ENCODE results near the gene CBR3. TPM values are rescaled to one million over a fixed set of nuclear protein-coding genes. Genes with fewer than 3 reads are reported as not detected.
A peak's percentile ranks its signal among the peaks of the same experiment; 100 is the strongest.

The CBR3 gene
- total and polyA plus RNA-seq, 4 donors: 13.0 to 30.4 (median 15.9) TPM

DNA sequence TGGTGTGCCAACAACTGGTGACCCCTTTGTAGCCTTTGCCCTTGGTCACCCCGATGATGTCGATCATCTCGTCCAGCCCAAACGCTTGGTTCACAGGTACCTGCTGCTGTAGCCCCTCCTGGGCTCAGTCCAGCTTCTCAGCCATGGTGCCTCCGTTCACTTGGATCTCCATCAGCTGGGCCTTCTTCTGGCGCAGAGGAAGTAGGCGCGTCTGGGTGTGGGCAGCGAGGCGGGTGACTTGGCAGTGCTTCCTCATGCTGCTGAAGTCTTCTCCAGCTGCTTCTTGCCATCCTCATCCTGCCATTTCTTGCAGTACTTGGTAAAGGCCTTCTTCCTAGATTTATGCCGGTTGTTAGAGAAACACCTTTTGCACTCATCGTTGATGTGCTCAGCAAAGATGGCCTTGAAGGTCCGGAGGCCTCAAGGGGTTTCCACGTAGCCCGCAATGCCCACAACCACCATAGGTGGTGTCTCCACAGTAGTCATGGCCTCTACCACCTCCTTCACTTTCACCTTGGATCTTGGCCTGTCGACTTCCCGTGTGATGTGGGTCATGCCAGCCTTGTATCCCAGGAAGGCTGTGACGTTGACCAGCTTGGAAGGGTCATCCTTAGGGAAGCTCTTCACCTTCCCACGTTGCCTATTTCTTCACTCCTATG lies 34.7 kb downstream of the CBR3 start:
- H3K27me3 ChIP-seq (ENCODE audit: control insufficient read depth in 1 of 2, insufficient read depth in 2 of 2, low read length in 1 of 2): no peaks in the 10 kb centered on the region
- peaks cover 2 to 3% of the 10 kb centered on the region in 2 donors for H3K36me3 ChIP-seq (ENCODE audit: control insufficient read depth in 1 of 2, insufficient read depth in 2 of 2, low read length in 1 of 2)
- 93 to 94% methylated on average over 19 of the region's 19 CpGs for WGBS, 2 donors
- no peaks in the 10 kb centered on the region for H3K9me3 ChIP-seq (ENCODE audit: control insufficient read depth, low read length)
- no peak overlapping the region for H3K4me3 ChIP-seq (ENCODE audit: low read length in 2 of 2)
- H3K27ac ChIP-seq (ENCODE audit: low read depth in 1 of 2, low read length in 2 of 2): no peak overlapping the region
- ATAC-seq (ENCODE audit: low FRiP score): no peak
- no peaks in the 10 kb centered on the region for H3K4me1 ChIP-seq (ENCODE audit: control insufficient read depth in 1 of 2, insufficient read depth in 2 of 2, low read length in 2 of 2)
- peak in 1 of 2 donors; percentile 61 for DNase-seq
- intact Hi-C loops (cut with DNase I): no loop called here

GRCh38 chr21:36170823-36171222 lies 35.9 kb downstream of the CBR3 start:
- intact Hi-C loops (cut with DNase I): no loop called here
- Histone ChIP-seq H3K27ac (ENCODE audit: low read depth in 1 of 2, low read length in 2 of 2) (no peak overlapping the region), H3K27me3 (ENCODE audit: control insufficient read depth in 1 of 2, insufficient read depth in 2 of 2, low read length in 1 of 2) (no peaks in the 10 kb centered on the region), H3K36me3 (ENCODE audit: control insufficient read depth in 1 of 2, insufficient read depth in 2 of 2, low read length in 1 of 2) (peaks cover 0 to 3% of the 10 kb centered on the region in 2 donors), H3K4me1 (ENCODE audit: control insufficient read depth in 1 of 2, insufficient read depth in 2 of 2, low read length in 2 of 2) (no peaks in the 10 kb centered on the region), H3K4me3 (ENCODE audit: low read length in 2 of 2) (no peak overlapping the region), H3K9me3 (ENCODE audit: control insufficient read depth, low read length) (no peaks in the 10 kb centered on the region)
- WGBS, 2 donors: 95 to 96% methylated on average over 6 of the region's 6 CpGs
- ATAC-seq (ENCODE audit: low FRiP score) (no peak), DNase-seq (no peak)

GRCh38 chr21:36171336-36171735 lies 36.5 kb downstream of the CBR3 start:
- intact Hi-C loops (cut with DNase I): no loop called here
- peaks cover 0 to 3% of the 10 kb centered on the region in 2 donors for H3K36me3 ChIP-seq (ENCODE audit: control insufficient read depth in 1 of 2, insufficient read depth in 2 of 2, low read length in 1 of 2)
- no peak overlapping the region for H3K27ac ChIP-seq (ENCODE audit: low read depth in 1 of 2, low read length in 2 of 2)
- no peaks in the 10 kb centered on the region for H3K27me3 ChIP-seq (ENCODE audit: control insufficient read depth in 1 of 2, insufficient read depth in 2 of 2, low read length in 1 of 2)
- no peaks in the 10 kb centered on the region for H3K4me1 ChIP-seq (ENCODE audit: control insufficient read depth in 1 of 2, insufficient read depth in 2 of 2, low read length in 2 of 2)
- DNase-seq: no peak
- H3K9me3 ChIP-seq (ENCODE audit: control insufficient read depth, low read length): no peaks in the 10 kb centered on the region
- 72 to 78% methylated on average over 5 of the region's 5 CpGs for WGBS, 2 donors
- ATAC-seq (ENCODE audit: low FRiP score): no peak
- no peak overlapping the region for H3K4me3 ChIP-seq (ENCODE audit: low read length in 2 of 2)

- Histone ChIP-seq H3K4me1 (ENCODE audit: control insufficient read depth in 1 of 2, insufficient read depth in 2 of 2, low read length in 2 of 2) (no peaks in the 10 kb centered on the region), H3K36me3 (ENCODE audit: control insufficient read depth in 1 of 2, insufficient read depth in 2 of 2, low read length in 1 of 2) (no peaks in the 10 kb centered on the region), H3K4me3 (ENCODE audit: low read length in 2 of 2) (no peak overlapping the region), H3K27me3 (ENCODE audit: control insufficient read depth in 1 of 2, insufficient read depth in 2 of 2, low read length in 1 of 2) (no peaks in the 10 kb centered on the region), H3K27ac (ENCODE audit: low read depth in 1 of 2, low read length in 2 of 2) (no peak overlapping the region), H3K9me3 (ENCODE audit: control insufficient read depth, low read length) (no peaks in the 10 kb centered on the region)
- intact Hi-C loops (cut with DNase I): no loop called here
- peak in 1 of 2 donors; percentile 50 for DNase-seq
- WGBS, 2 donors: 75% methylated on average over 9 of the region's 9 CpGs
- peak; percentile 22 for ATAC-seq (ENCODE audit: low FRiP score)
These were observed 37.0 kb downstream of the CBR3 start for GRCh38 chr21:36171741-36172331.

GRCh38 chr21:36174780-36175179 lies 39.9 kb downstream of the CBR3 start:
- WGBS, 2 donors: 92 to 97% methylated on average over 6 of the region's 6 CpGs
- no peak overlapping the region for H3K27ac ChIP-seq (ENCODE audit: low read depth in 1 of 2, low read length in 2 of 2)
- no peaks in the 10 kb centered on the region for H3K27me3 ChIP-seq (ENCODE audit: control insufficient read depth in 1 of 2, insufficient read depth in 2 of 2, low read length in 1 of 2)
- H3K36me3 ChIP-seq (ENCODE audit: control insufficient read depth in 1 of 2, insufficient read depth in 2 of 2, low read length in 1 of 2): no peaks in the 10 kb centered on the region
- no peak for DNase-seq
- H3K4me3 ChIP-seq (ENCODE audit: low read length in 2 of 2): no peak overlapping the region
- intact Hi-C loops (cut with DNase I): no loop called here
- no peaks in the 10 kb centered on the region for H3K9me3 ChIP-seq (ENCODE audit: control insufficient read depth, low read length)
- ATAC-seq (ENCODE audit: low FRiP score): no peak
- no peaks in the 10 kb centered on the region for H3K4me1 ChIP-seq (ENCODE audit: control insufficient read depth in 1 of 2, insufficient read depth in 2 of 2, low read length in 2 of 2)

DNA sequence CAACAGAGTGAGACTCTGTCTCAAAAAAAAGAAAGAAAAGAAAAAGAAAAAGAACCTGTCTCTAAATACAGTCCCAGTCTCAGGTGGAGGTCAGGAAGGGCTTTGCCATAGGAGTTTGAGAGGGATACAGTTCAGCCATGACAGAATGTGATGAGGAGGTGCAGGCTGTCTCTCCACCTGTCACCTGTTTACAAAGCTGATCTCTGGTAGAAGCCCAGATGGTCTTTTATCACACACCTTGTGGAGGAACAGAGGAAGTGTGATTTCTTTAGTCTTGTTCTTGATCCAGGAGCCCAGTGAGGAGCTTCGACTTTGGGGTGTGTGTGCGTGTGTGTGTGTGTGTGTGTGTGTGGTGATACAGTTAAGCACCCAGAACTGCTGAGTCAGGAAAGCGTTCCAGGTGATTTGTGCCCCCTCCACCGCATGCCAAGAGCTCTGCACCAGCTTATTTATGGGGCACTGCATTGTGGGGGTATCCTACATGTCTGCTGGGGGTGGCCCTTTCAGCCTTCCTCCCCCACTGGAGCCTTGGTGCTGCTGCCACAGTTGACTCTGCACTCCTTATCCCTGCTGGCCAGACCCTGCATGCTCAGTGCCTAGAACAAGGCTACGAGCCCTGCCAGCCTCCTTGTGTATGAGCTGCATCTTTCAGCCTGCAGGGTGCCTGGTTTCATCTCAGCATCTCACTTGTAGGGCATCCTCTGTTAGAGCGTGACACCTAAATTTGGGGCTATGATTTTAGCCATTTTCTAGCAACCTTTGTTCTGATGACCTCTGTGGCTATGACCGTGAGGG lies 41.1 kb downstream of the CBR3 start:
- no peaks in the 10 kb centered on the region for H3K27me3 ChIP-seq (ENCODE audit: control insufficient read depth in 1 of 2, insufficient read depth in 2 of 2, low read length in 1 of 2)
- no peak overlapping the region for H3K4me3 ChIP-seq (ENCODE audit: low read length in 2 of 2)
- no peaks in the 10 kb centered on the region for H3K9me3 ChIP-seq (ENCODE audit: control insufficient read depth, low read length)
- no peaks in the 10 kb centered on the region for H3K4me1 ChIP-seq (ENCODE audit: control insufficient read depth in 1 of 2, insufficient read depth in 2 of 2, low read length in 2 of 2)
- no peak overlapping the region for H3K27ac ChIP-seq (ENCODE audit: low read depth in 1 of 2, low read length in 2 of 2)
- no peak for ATAC-seq (ENCODE audit: low FRiP score)
- intact Hi-C loops (cut with DNase I): no loop called here
- H3K36me3 ChIP-seq (ENCODE audit: control insufficient read depth in 1 of 2, insufficient read depth in 2 of 2, low read length in 1 of 2): no peaks in the 10 kb centered on the region
- WGBS, 2 donors: 85 to 90% methylated on average over 7 of the region's 7 CpGs
- DNase-seq: peak in 1 of 2 donors; percentile 53

- Histone ChIP-seq H3K27ac (ENCODE audit: low read depth in 1 of 2, low read length in 2 of 2) (no peak overlapping the region), H3K4me3 (ENCODE audit: low read length in 2 of 2) (no peak overlapping the region), H3K4me1 (ENCODE audit: control insufficient read depth in 1 of 2, insufficient read depth in 2 of 2, low read length in 2 of 2) (no peaks in the 10 kb centered on the region), H3K9me3 (ENCODE audit: control insufficient read depth, low read length) (no peaks in the 10 kb centered on the region), H3K36me3 (ENCODE audit: control insufficient read depth in 1 of 2, insufficient read depth in 2 of 2, low read length in 1 of 2) (no peaks in the 10 kb centered on the region), H3K27me3 (ENCODE audit: control insufficient read depth in 1 of 2, insufficient read depth in 2 of 2, low read length in 1 of 2) (no peaks in the 10 kb centered on the region)
- ATAC-seq (ENCODE audit: low FRiP score) (no peak), DNase-seq (peak in 1 of 2 donors; percentile 15)
- intact Hi-C loops (cut with DNase I): no loop called here
- 92 to 93% methylated on average over 2 of the region's 2 CpGs for WGBS, 2 donors
These were observed 43.5 kb downstream of the CBR3 start for GRCh38 chr21:36178349-36178748.

- Histone ChIP-seq H3K4me3 (ENCODE audit: low read length in 2 of 2) (no peak overlapping the region), H3K4me1 (ENCODE audit: control insufficient read depth in 1 of 2, insufficient read depth in 2 of 2, low read length in 2 of 2) (no peaks in the 10 kb centered on the region), H3K36me3 (ENCODE audit: control insufficient read depth in 1 of 2, insufficient read depth in 2 of 2, low read length in 1 of 2) (no peaks in the 10 kb centered on the region), H3K9me3 (ENCODE audit: control insufficient read depth, low read length) (no peaks in the 10 kb centered on the region), H3K27ac (ENCODE audit: low read depth in 1 of 2, low read length in 2 of 2) (no peak overlapping the region), H3K27me3 (ENCODE audit: control insufficient read depth in 1 of 2, insufficient read depth in 2 of 2, low read length in 1 of 2) (no peaks in the 10 kb centered on the region)
- ATAC-seq (ENCODE audit: low FRiP score): no peak
- DNase-seq: no peak
- intact Hi-C loops (cut with DNase I): no loop called here
These were observed 44.3 kb downstream of the CBR3 start for GRCh38 chr21:36179145-36179544.

DNA sequence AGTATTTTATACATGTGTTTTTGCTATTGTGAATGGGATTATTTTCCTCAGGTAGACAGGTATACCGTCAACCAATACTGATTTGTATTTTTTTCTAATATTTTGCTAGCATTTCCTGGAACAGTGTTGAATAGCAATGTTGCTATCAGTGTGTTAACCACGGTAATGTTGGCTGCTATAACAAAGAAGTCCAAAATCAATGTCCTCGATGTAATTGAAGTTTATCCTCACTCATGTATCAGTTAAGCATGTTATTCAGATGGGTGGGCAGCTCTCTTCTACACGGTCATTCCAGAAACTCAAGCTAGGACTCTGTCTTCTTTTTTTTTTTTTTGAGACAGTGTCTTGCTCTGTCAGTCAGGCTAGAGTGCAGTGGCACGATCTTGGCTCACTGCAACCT lies 46.1 kb downstream of the CBR3 start:
- Histone ChIP-seq H3K9me3 (ENCODE audit: control insufficient read depth, low read length) (no peaks in the 10 kb centered on the region), H3K27me3 (ENCODE audit: control insufficient read depth in 1 of 2, insufficient read depth in 2 of 2, low read length in 1 of 2) (no peaks in the 10 kb centered on the region), H3K4me3 (ENCODE audit: low read length in 2 of 2) (no peak overlapping the region), H3K36me3 (ENCODE audit: control insufficient read depth in 1 of 2, insufficient read depth in 2 of 2, low read length in 1 of 2) (no peaks in the 10 kb centered on the region), H3K27ac (ENCODE audit: low read depth in 1 of 2, low read length in 2 of 2) (no peak overlapping the region), H3K4me1 (ENCODE audit: control insufficient read depth in 1 of 2, insufficient read depth in 2 of 2, low read length in 2 of 2) (no peaks in the 10 kb centered on the region)
- intact Hi-C loops (cut with DNase I): no loop called here
- DNase-seq: no peak
- WGBS, 2 donors: 97 to 98% methylated on average over 5 of the region's 5 CpGs
- ATAC-seq (ENCODE audit: low FRiP score): no peak
